22Rv1 (cell line): ENCODE data around the gene PSMD4.
A peak's percentile ranks its signal among the peaks of the same experiment; 100 is the strongest.
"Not testable (repeated sequence)": the region's sequence is repeated elsewhere in the genome, so short reads cannot be mapped to it uniquely, and the experiment has no call there.

Experiments
- H3K27ac ChIP-seq: fragments of 450-650 bp; 2 replicates; pipeline ENCODE4 v1.5.1; 2017
- ZFX ChIP-seq: fragments of 450-650 bp; IDR thresholded peaks from 2 replicates; pipeline ENCODE4 v1.6.1; 2017; ENCODE audit warnings: antibody characterized with exemption, borderline replicate concordance
- TF ChIP-seq, protein P1 (sequence below): fragments of 450-650 bp; IDR thresholded peaks from 2 replicates; pipeline ENCODE4 v1.5.1; 2017; ENCODE audit warnings: mild to moderate bottlenecking

The PSMD4 gene

DNA sequence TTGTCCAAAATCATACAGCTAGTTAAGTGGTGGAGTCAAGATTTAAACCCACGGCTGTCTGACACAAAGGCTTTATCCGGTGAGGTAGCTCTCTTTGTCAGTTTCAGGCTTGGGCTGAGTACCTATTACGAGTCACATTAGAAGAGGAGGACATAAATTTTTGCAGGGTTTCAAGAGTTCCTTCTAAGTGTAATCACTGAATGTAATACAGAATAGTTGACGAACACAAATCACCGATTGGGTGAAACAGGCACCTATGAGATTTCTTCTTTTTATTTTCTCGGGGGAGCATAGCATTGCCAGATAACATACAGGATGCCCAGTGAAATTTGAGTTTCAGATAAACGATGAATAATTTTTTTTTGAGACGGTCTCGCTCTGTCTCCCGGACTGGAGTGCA is 847 bp downstream of the PSMD4 start:
- H3K27ac ChIP-seq = peak overlapping the region; percentile 84
- no peak for TF ChIP-seq ZFX
- TF ChIP-seq, protein P1, sequence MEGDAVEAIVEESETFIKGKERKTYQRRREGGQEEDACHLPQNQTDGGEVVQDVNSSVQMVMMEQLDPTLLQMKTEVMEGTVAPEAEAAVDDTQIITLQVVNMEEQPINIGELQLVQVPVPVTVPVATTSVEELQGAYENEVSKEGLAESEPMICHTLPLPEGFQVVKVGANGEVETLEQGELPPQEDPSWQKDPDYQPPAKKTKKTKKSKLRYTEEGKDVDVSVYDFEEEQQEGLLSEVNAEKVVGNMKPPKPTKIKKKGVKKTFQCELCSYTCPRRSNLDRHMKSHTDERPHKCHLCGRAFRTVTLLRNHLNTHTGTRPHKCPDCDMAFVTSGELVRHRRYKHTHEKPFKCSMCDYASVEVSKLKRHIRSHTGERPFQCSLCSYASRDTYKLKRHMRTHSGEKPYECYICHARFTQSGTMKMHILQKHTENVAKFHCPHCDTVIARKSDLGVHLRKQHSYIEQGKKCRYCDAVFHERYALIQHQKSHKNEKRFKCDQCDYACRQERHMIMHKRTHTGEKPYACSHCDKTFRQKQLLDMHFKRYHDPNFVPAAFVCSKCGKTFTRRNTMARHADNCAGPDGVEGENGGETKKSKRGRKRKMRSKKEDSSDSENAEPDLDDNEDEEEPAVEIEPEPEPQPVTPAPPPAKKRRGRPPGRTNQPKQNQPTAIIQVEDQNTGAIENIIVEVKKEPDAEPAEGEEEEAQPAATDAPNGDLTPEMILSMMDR = no peak

GRCh38 chr1:151259351-151259750 is 4.8 kb downstream of the PSMD4 start:
- peak overlapping the region; percentile 47 for H3K27ac ChIP-seq
- TF ChIP-seq ZFX = no peak
- TF ChIP-seq, protein P1 = no peak

GRCh38 chr1:151265446-151266236 is 11.1 kb downstream of the PSMD4 start:
- H3K27ac ChIP-seq = peak overlapping the region; percentile 65
- TF ChIP-seq, protein P1 = no peak
- no peak for TF ChIP-seq ZFX

- TF ChIP-seq, protein P1 = no peak
- no peak for TF ChIP-seq ZFX
These were observed 11.8 kb downstream of the PSMD4 start for GRCh38 chr1:151266315-151266714.

DNA sequence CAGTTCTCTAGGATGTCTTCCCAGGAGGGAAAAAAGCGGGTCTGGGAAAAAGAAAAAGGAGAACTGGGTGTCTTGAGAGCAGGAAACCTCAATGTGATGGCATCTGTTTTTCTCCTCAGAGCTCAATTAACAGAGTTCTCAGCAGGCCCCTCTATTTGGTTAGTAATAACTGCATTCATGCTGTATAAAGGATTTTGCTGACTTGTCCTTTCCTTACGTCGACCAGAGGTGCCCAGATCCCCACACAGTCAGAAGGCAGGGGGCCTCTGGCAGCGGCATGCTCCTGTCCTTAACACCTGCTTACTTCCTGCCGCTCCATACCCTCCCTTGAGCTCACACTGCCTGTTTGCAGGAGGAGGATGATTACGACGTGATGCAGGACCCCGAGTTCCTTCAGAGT is 12.3 kb downstream of the PSMD4 start:
- TF ChIP-seq, protein P1 = no peak
- no peak for TF ChIP-seq ZFX
- peak overlapping the region; percentile 65 for H3K27ac ChIP-seq

More at GRCh38 chr1:151266315-151266714, 11.8 kb downstream of the PSMD4 start:
- peak overlapping the region; percentile 65 for H3K27ac ChIP-seq

- TF ChIP-seq, protein P1 = no peak
- no peak for TF ChIP-seq ZFX
- peak overlapping the region; percentile 65 for H3K27ac ChIP-seq
These were observed 13.2 kb downstream of the PSMD4 start for GRCh38 chr1:151267760-151268159.

GRCh38 chr1:151273924-151274466 is 19.5 kb downstream of the PSMD4 start:
- TF ChIP-seq, protein P1 = no peak
- no peak for TF ChIP-seq ZFX

GRCh38 chr1:151275341-151275740 is 20.8 kb downstream of the PSMD4 start:
- H3K27ac ChIP-seq = not testable (repeated sequence)

More at GRCh38 chr1:151273924-151274466, 19.5 kb downstream of the PSMD4 start:
- H3K27ac ChIP-seq = no peak overlapping the region
